ELF-1 (cell line): ENCODE data around the gene OR2L13.
"Not testable (repeated sequence)": the region's sequence is repeated elsewhere in the genome, so short reads cannot be mapped to it uniquely, and the experiment has no call there.

ENCODE experiments used
- DNase-seq: peaks from one replicate; pipeline ENCODE4 v3.0.0-alpha.2; 2016; ENCODE audit warnings: low read depth, low spot score

OR2L13 gene

GRCh38 chr1:248094884-248095283, at the start of gene OR2L13:
TSS of gene OR2L13 (plus strand) at chr1:248095184. CDS start at chr1:248099376, 4,192 bp downstream.
- DNase-seq: no peak

- no peak for DNase-seq
Observed at GRCh38 chr1:248045209-248045608, 49.8 kb upstream of the OR2L13 start.

GRCh38 chr1:248046536-248046935, 48.4 kb upstream of the OR2L13 start, which contains the start of gene OR2L3:
TSS of gene OR2L3 (plus strand) at chr1:248046836. CDS start at chr1:248060682, 13,846 bp downstream.
- DNase-seq: no peak

GRCh38 chr1:248047008-248047407, 48.0 kb upstream of the OR2L13 start:
- no peak for DNase-seq

- DNase-seq: no peak
Observed at GRCh38 chr1:248054671-248055070, 40.3 kb upstream of the OR2L13 start.

- no peak for DNase-seq
Observed at GRCh38 chr1:248055261-248055660, 39.7 kb upstream of the OR2L13 start.

- DNase-seq: no peak
Observed at GRCh38 chr1:248065071-248065470, 29.9 kb upstream of the OR2L13 start.

- no peak for DNase-seq
Observed at GRCh38 chr1:248065604-248066003, 29.4 kb upstream of the OR2L13 start.

GRCh38 chr1:248083864-248084263, 11.1 kb upstream of the OR2L13 start:
- DNase-seq: not testable (repeated sequence)

- DNase-seq: no peak
Observed at GRCh38 chr1:248098529-248098928, 3.5 kb downstream of the OR2L13 start.

- DNase-seq: no peak
Observed at GRCh38 chr1:248102847-248103246, 7.9 kb downstream of the OR2L13 start.

- DNase-seq: no peak
Observed at GRCh38 chr1:248111157-248111556, 16.2 kb downstream of the OR2L13 start.

GRCh38 chr1:248114890-248115289, 19.9 kb downstream of the OR2L13 start:
- DNase-seq: no peak

- DNase-seq: no peak
Observed at GRCh38 chr1:248127653-248128052, 32.7 kb downstream of the OR2L13 start.

- DNase-seq: no peak
Observed at GRCh38 chr1:248136811-248137210, 41.8 kb downstream of the OR2L13 start.

GRCh38 chr1:248140846-248141245, 45.9 kb downstream of the OR2L13 start:
- DNase-seq: no peak

GRCh38 chr1:248143311-248143710, 48.3 kb downstream of the OR2L13 start:
- no peak for DNase-seq

GRCh38 chr1:248144513-248145198, 49.7 kb downstream of the OR2L13 start, which contains the start of gene OR2M5:
TSS of gene OR2M5 (plus strand) at chr1:248145148. CDS start at chr1:248145148, 0 bp downstream.
- DNase-seq: no peak
